ENCODE data around the gene LOC101059915.

LOC101059915 gene

DNA sequence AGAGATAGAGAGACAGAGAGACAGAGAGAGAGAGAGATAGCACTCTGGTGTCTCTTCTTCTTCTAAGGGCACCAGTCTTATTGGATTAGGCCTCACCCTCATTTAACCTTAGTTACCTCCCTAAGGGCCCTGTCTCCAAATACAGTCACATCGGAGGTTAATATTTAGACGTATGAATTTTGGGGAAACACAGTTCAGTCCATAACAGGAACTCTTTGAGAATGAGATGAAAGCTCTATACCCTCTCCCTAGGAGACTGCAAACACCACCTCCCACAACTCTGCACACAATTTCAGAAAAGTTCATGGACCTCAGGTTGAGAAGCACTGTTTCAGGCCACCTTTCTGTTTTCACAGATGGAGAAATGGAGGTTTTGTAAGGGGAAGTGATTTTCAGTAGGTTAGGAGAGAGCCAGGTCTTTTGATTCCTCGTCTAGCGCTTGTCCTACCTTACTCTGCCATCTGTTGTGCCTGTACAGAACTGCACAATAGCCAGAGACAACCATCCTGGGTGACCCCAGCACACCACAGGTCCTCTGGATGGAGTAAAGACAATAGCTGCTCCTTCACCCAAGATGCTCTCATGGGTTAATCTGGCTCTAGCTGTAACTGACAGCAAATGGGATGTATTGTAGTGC is 16.9 kb upstream of the LOC101059915 start:
- Histone ChIP-seq H3K9me3 (replicated peaks; ENCODE audit: insufficient read depth, low read length) (no peaks in the 10 kb centered on the region), H3K27me3 (replicated peaks; ENCODE audit: insufficient read depth, low read length) (no peaks in the 10 kb centered on the region), H3K9ac (ENCODE audit: low read length) (no peak overlapping the region), H3K79me2 (ENCODE audit: low read length) (no peaks in the 10 kb centered on the region), H3F3A (ENCODE audit: insufficient read depth, low read length) (no peaks in the 10 kb centered on the region), H3K4me3 (ENCODE audit: low read length) (no peak overlapping the region), H2AFZ (ENCODE audit: low read length) (no peak overlapping the region; the same call in 1 of the 2 replicates), H3K9me2 (replicated peaks; ENCODE audit: insufficient read depth, low read length) (no peaks in the 10 kb centered on the region), H3K36me3 (replicated peaks; ENCODE audit: insufficient read depth, low read length) (no peaks in the 10 kb centered on the region), H4K20me1 (ENCODE audit: insufficient read depth, low read length) (no peaks in the 10 kb centered on the region), H3K4me2 (ENCODE audit: low read depth, low read length) (no peak overlapping the region), H3K27ac (ENCODE audit: low read length) (no peak overlapping the region), H3K4me1 (ENCODE audit: low read length) (peaks cover 4% of the 10 kb centered on the region)
- TF ChIP-seq EZH2phosphoT487 (IDR thresholded peaks at IDR 0.05; ENCODE audit: low read length) (no peak), CTCF (IDR thresholded peaks at IDR 0.05; ENCODE audit: low read length) (peak; percentile 53), EZH2 (optimal IDR thresholded peaks at IDR 0.05; ENCODE audit: low read depth, low read length) (no peak)
- peak; percentile 58 for DNase-seq

DNA sequence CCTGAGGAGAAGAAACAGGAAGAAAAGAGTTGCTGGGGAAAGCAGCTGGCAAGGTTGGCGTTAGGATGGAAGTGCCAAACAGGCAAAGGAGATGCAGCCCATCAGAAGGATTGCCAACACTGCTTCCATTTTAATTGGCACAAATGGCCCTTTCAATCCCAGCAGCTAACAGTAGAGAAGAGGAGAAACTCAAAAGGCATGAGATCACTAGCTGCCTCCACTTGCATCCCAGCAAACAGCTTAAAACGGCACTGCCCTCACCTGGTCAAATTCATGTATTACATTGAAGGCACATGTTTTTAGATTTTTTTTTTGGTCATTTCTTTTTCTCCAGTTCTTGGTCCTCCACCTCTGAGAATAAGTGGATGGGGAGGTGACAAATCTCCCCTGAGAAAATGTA is 14.9 kb upstream of the LOC101059915 start:
- 0 out of 2 replicates have a peak overlapping the region, but pooled peaks have one; percentile 23 for H2AFZ ChIP-seq (ENCODE audit: low read length)
- no peak overlapping the region for H3K9ac ChIP-seq (ENCODE audit: low read length)
- peak; percentile 68 for TF ChIP-seq CTCF (IDR thresholded peaks at IDR 0.05; ENCODE audit: low read length)
- no peak for TF ChIP-seq EZH2phosphoT487 (IDR thresholded peaks at IDR 0.05; ENCODE audit: low read length)
- TF ChIP-seq EZH2 (optimal IDR thresholded peaks at IDR 0.05; ENCODE audit: low read depth, low read length), result no peak
- no peak overlapping the region for H3K27ac ChIP-seq (ENCODE audit: low read length)
- no peaks in the 10 kb centered on the region for H3K9me3 ChIP-seq (replicated peaks; ENCODE audit: insufficient read depth, low read length)
- H3K27me3 ChIP-seq (replicated peaks; ENCODE audit: insufficient read depth, low read length), result no peaks in the 10 kb centered on the region
- no peaks in the 10 kb centered on the region for H3F3A ChIP-seq (ENCODE audit: insufficient read depth, low read length)
- no peaks in the 10 kb centered on the region for H3K79me2 ChIP-seq (ENCODE audit: low read length)
- peaks cover 4% of the 10 kb centered on the region for H3K4me1 ChIP-seq (ENCODE audit: low read length)
- H3K4me3 ChIP-seq (ENCODE audit: low read length), result no peak overlapping the region
- no peak overlapping the region for H3K4me2 ChIP-seq (ENCODE audit: low read depth, low read length)
- H3K36me3 ChIP-seq (replicated peaks; ENCODE audit: insufficient read depth, low read length), result no peaks in the 10 kb centered on the region
- H4K20me1 ChIP-seq (ENCODE audit: insufficient read depth, low read length), result no peaks in the 10 kb centered on the region
- peak; percentile 71 for DNase-seq
- H3K9me2 ChIP-seq (replicated peaks; ENCODE audit: insufficient read depth, low read length), result no peaks in the 10 kb centered on the region

DNA sequence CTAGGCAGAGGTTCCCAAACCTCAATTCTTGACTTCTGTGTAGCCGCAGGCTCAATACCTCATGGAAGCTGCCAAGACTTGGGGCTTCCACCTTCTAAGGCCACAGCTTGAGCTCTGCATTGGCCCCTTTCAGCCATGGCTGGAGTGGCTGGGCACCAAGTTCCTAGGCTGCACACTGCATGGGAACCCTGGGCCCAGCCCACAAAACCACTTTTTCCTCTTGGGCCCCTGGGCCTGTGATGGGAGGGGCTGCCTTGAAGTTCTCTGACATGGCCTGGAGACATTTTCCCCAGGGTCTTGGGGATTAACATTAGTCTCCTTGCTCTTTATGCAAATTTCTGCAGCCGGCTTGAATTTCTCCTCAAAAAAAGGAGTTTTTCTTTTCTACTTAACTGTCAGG is 14.0 kb upstream of the LOC101059915 start:
- Histone ChIP-seq H3K4me3 (ENCODE audit: low read length) (no peak overlapping the region), H3K36me3 (replicated peaks; ENCODE audit: insufficient read depth, low read length) (no peaks in the 10 kb centered on the region), H3K27ac (ENCODE audit: low read length) (no peak overlapping the region), H3K9ac (ENCODE audit: low read length) (no peak overlapping the region), H3K9me3 (replicated peaks; ENCODE audit: insufficient read depth, low read length) (no peaks in the 10 kb centered on the region), H3K79me2 (ENCODE audit: low read length) (no peaks in the 10 kb centered on the region), H3K9me2 (replicated peaks; ENCODE audit: insufficient read depth, low read length) (no peaks in the 10 kb centered on the region), H3K4me2 (ENCODE audit: low read depth, low read length) (no peak overlapping the region), H3F3A (ENCODE audit: insufficient read depth, low read length) (no peaks in the 10 kb centered on the region), H3K4me1 (ENCODE audit: low read length) (peaks cover 4% of the 10 kb centered on the region), H2AFZ (ENCODE audit: low read length) (no peak overlapping the region), H3K27me3 (replicated peaks; ENCODE audit: insufficient read depth, low read length) (no peaks in the 10 kb centered on the region), H4K20me1 (ENCODE audit: insufficient read depth, low read length) (no peaks in the 10 kb centered on the region)
- TF ChIP-seq EZH2phosphoT487 (IDR thresholded peaks at IDR 0.05; ENCODE audit: low read length) (no peak), EZH2 (optimal IDR thresholded peaks at IDR 0.05; ENCODE audit: low read depth, low read length) (no peak), CTCF (IDR thresholded peaks at IDR 0.05; ENCODE audit: low read length) (no peak)
- DNase-seq, result no peak

Data from MM.1S (cell line).